ENCODE results near the gene ARHGEF39.

The ARHGEF39 gene

DNA sequence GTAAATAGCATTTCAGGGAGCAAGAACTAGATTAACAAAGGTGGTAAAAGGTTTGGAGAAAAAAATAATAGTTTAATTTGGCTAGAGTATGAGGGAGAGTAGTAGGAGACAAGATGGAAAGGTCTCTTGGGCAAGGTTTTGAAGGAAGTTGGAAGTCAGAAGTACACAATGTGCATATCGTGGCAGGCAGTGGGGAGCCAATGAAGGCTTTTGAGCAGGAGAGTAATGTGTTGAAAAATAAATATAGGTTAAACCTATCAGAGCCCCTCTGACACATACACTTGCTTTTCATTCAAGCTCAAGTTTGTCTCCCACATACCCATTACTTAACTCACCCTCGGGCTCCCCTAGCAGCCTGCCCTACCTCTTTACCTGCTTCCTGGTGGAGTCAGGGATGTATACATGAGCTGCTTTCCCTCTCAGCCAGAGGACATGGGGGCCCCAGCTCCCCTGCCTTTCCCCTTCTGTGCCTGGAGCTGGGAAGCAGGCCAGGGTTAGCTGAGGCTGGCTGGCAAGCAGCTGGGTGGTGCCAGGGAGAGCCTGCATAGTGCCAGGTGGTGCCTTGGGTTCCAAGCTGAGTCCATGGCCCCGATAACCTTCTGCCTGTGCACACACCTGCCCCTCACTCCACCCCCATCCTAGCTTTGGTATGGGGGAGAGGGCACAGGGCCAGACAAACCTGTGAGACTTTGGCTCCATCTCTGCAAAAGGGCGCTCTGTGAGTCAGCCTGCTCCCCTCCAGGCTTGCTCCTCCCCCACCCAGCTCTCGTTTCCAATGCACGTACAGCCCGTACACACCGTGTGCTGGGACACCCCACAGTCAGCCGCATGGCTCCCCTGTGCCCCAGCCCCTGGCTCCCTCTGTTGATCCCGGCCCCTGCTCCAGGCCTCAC is 8.4 kb upstream of the ARHGEF39 start, which contains the start of gene CA9:
TSS of gene CA9 (plus strand) at position 797 of the 893 bp plus-strand sequence. CDS start at position 829, 32 bp downstream.
- ATAC-seq (peak; percentile 57), DNase-seq (no peak)
- H3K27me3 Mint-ChIP-seq: peaks cover 11% of the 10 kb centered on the region
- no peak within 1 kb of the TSS for H3K27ac Mint-ChIP-seq
- H3K36me3 Mint-ChIP-seq (ENCODE audit: low read depth): no peaks in the 10 kb centered on the region
- H3K9me3 Mint-ChIP-seq: no peaks in the 10 kb centered on the region
- peaks cover 12% of the 10 kb centered on the region for H3K4me1 Mint-ChIP-seq
- peak within 1 kb of the TSS; percentile 55 for H3K4me3 Mint-ChIP-seq

GRCh38 chr9:35669331-35670145 is 4.5 kb upstream of the ARHGEF39 start:
- no peak for DNase-seq
- Mint-ChIP-seq H3K4me3 (no peak overlapping the region), H3K27me3 (peaks cover 5% of the 10 kb centered on the region), H3K4me1 (peaks cover 13% of the 10 kb centered on the region), H3K27ac (no peak overlapping the region), H3K9me3 (no peaks in the 10 kb centered on the region), H3K36me3 (ENCODE audit: low read depth) (no peaks in the 10 kb centered on the region)
- no peak for ATAC-seq

GRCh38 chr9:35667939-35668338 is 2.9 kb upstream of the ARHGEF39 start:
- H3K27me3 Mint-ChIP-seq: peaks cover 2% of the 10 kb centered on the region
- no peaks in the 10 kb centered on the region for H3K36me3 Mint-ChIP-seq (ENCODE audit: low read depth)
- no peak for ATAC-seq
- peak overlapping the region; percentile 39 for H3K27ac Mint-ChIP-seq
- DNase-seq: no peak
- H3K4me3 Mint-ChIP-seq: no peak overlapping the region
- H3K4me1 Mint-ChIP-seq: peaks cover 23% of the 10 kb centered on the region
- H3K9me3 Mint-ChIP-seq: no peaks in the 10 kb centered on the region

GRCh38 chr9:35666549-35666948 is 1.6 kb upstream of the ARHGEF39 start:
- no peak overlapping the region for H3K27ac Mint-ChIP-seq
- peaks cover 37% of the 10 kb centered on the region for H3K4me1 Mint-ChIP-seq
- no peak for DNase-seq
- peaks cover 2% of the 10 kb centered on the region for H3K27me3 Mint-ChIP-seq
- H3K9me3 Mint-ChIP-seq: no peaks in the 10 kb centered on the region
- H3K4me3 Mint-ChIP-seq: no peak overlapping the region
- H3K36me3 Mint-ChIP-seq (ENCODE audit: low read depth): peaks cover 11% of the 10 kb centered on the region
- no peak for ATAC-seq

GRCh38 chr9:35666045-35666444 is 1.1 kb upstream of the ARHGEF39 start:
- Mint-ChIP-seq H3K4me3 (peak overlapping the region; percentile 81), H3K36me3 (ENCODE audit: low read depth) (peaks cover 14% of the 10 kb centered on the region), H3K9me3 (no peaks in the 10 kb centered on the region), H3K27me3 (peaks cover 2% of the 10 kb centered on the region), H3K4me1 (peaks cover 40% of the 10 kb centered on the region), H3K27ac (no peak overlapping the region)
- no peak for ATAC-seq
- DNase-seq: no peak

- peak overlapping the region; percentile 81 for H3K4me3 Mint-ChIP-seq
- no peak for DNase-seq
- H3K4me1 Mint-ChIP-seq: peaks cover 46% of the 10 kb centered on the region
- peaks cover 2% of the 10 kb centered on the region for H3K27me3 Mint-ChIP-seq
- no peaks in the 10 kb centered on the region for H3K9me3 Mint-ChIP-seq
- peak overlapping the region; percentile 63 for H3K27ac Mint-ChIP-seq
- no peak for ATAC-seq
- H3K36me3 Mint-ChIP-seq (ENCODE audit: low read depth): peaks cover 20% of the 10 kb centered on the region
Observed at GRCh38 chr9:35665471-35665818, 450 bp upstream of the ARHGEF39 start.

DNA sequence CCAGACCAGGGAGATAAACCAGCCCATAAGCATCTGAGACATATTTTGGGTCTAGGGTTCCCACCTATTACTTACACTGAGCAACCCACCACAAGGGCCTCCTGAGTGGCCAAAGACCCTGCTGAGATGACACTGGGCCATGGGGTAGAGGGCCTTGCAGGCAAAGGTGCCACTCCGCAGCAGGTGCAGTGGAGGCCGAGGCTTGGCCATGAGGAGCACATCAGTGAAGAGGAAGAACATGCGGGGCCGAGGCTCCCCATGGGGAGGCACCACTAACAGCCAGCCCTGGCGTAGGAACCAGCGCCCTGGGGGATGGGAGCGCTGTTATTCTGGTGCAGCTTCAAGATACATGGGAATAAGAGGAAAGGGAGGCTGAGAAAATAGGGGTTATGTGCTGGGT is 2.6 kb downstream of the ARHGEF39 start:
- Mint-ChIP-seq H3K36me3 (ENCODE audit: low read depth) (peaks cover 35% of the 10 kb centered on the region), H3K9me3 (peaks cover 4% of the 10 kb centered on the region), H3K4me3 (no peak overlapping the region), H3K27me3 (peaks cover 6% of the 10 kb centered on the region), H3K27ac (no peak overlapping the region), H3K4me1 (peaks cover 69% of the 10 kb centered on the region)
- no peak for ATAC-seq
- DNase-seq: no peak

GRCh38 chr9:35661756-35662350 is 3.1 kb downstream of the ARHGEF39 start:
- DNase-seq (no peak), ATAC-seq (no peak)
- Mint-ChIP-seq H3K27ac (peak overlapping the region; percentile 60), H3K36me3 (ENCODE audit: low read depth) (peaks cover 35% of the 10 kb centered on the region), H3K9me3 (peaks cover 4% of the 10 kb centered on the region), H3K4me1 (peaks cover 74% of the 10 kb centered on the region), H3K27me3 (peaks cover 6% of the 10 kb centered on the region), H3K4me3 (no peak overlapping the region)

- Mint-ChIP-seq H3K27ac (no peak overlapping the region), H3K9me3 (peaks cover 4% of the 10 kb centered on the region), H3K27me3 (peaks cover 5% of the 10 kb centered on the region), H3K4me3 (no peak overlapping the region), H3K4me1 (peaks cover 83% of the 10 kb centered on the region), H3K36me3 (ENCODE audit: low read depth) (peaks cover 35% of the 10 kb centered on the region)
- no peak for DNase-seq
- ATAC-seq: no peak
Observed at GRCh38 chr9:35660966-35661415, 4.0 kb downstream of the ARHGEF39 start.

DNA sequence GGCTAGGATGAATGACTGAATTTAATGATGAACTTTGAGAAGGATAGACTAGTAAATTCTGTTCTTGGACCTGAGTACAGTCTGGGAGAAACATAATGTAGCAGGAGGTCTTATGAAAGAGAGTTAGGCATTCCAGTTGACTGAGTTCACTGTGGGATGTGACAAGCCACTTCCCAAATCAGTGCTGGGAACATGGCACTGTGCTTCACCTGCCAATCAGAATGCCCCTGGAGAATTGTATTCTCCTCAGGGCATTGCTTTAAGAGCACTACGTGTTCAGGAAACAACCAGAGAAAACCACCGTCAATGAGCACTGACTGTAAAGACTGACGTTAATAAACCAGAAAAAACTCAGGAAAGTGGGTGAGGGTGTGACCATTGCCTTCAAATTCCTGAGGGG is 5.7 kb downstream of the ARHGEF39 start:
- Mint-ChIP-seq H3K4me3 (peak overlapping the region; percentile 86), H3K36me3 (ENCODE audit: low read depth) (peaks cover 35% of the 10 kb centered on the region), H3K27ac (peak overlapping the region; percentile 100), H3K4me1 (peaks cover 76% of the 10 kb centered on the region), H3K9me3 (peaks cover 4% of the 10 kb centered on the region), H3K27me3 (peaks cover 5% of the 10 kb centered on the region)
- ATAC-seq (no peak), DNase-seq (no peak)

DNA sequence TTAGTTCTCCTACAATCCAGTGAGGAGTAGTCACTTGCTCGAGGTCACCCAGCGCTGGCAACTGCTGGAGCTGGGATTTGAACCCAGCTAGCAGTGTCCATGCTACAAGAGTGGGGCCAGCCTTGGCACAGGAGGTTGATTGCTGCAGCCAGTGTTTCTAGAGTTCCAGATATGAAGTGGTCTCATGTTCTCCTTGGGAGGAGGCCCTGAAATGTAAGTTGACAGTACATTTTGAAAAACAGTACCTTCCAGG is 6.1 kb downstream of the ARHGEF39 start:
- Mint-ChIP-seq H3K36me3 (ENCODE audit: low read depth) (peaks cover 35% of the 10 kb centered on the region), H3K9me3 (peaks cover 4% of the 10 kb centered on the region), H3K4me1 (peaks cover 72% of the 10 kb centered on the region), H3K27me3 (peaks cover 5% of the 10 kb centered on the region), H3K4me3 (peak overlapping the region; percentile 86), H3K27ac (peak overlapping the region; percentile 100)
- ATAC-seq (no peak), DNase-seq (no peak)

DNA sequence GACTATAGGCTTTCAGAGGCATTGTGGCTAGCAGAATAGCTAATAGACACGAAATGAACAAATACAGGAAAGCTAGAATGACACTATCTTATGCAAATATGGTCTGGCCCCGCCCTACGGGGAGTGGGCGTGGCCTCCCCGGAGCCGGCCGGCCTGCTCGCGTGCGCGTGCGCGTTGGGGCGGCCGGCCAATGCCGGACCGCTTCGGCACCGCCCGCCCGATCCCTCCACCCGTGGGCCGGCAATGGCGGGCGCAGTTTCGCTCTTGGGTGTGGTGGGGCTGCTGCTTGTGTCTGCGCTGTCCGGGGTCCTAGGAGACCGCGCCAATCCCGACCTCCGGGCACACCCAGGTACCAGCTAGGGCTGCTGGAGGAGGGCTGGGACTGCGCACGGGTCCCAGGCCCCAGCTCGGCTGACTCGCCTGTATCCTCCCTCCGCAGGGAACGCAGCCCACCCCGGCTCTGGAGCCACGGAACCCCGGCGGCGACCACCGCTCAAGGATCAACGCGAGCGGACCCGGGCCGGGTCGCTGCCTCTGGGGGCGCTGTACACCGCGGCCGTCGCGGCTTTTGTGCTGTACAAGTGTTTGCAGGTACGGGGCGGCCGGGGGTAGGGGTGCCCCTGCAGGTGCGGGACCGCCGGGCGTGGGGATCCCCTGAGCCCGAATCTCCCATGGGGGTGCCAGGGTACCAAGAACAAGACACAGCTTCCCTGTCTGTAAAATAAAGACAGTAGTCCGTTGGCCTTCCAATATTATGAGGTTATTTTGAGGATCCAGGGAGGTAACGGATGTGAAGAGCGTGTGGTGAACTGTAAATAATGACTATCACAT is 6.6 kb downstream of the ARHGEF39 start, which contains the start of gene CCDC107:
TSS of gene CCDC107 (plus strand) at position 156 of the 831 bp plus-strand sequence. CDS start at position 244, 88 bp downstream.
- Mint-ChIP-seq H3K4me3 (peak within 1 kb of the TSS; percentile 86), H3K27ac (peak within 1 kb of the TSS; percentile 100), H3K9me3 (peaks cover 4% of the 10 kb centered on the region), H3K27me3 (peaks cover 5% of the 10 kb centered on the region), H3K36me3 (ENCODE audit: low read depth) (peaks cover 35% of the 10 kb centered on the region), H3K4me1 (peaks cover 67% of the 10 kb centered on the region)
- ATAC-seq (peak; percentile 57), DNase-seq (peak; percentile 86)

GRCh38 chr9:35657546-35658136 is 7.4 kb downstream of the ARHGEF39 start, which contains the start of gene RMRP:
Gene RMRP, minus strand, starts transcription at chr9:35658019.
- DNase-seq (peak; percentile 97), ATAC-seq (peak; percentile 97)
- Mint-ChIP-seq H3K27me3 (peaks cover 5% of the 10 kb centered on the region), H3K36me3 (ENCODE audit: low read depth) (peaks cover 34% of the 10 kb centered on the region), H3K4me3 (peak within 1 kb of the TSS; percentile 86), H3K9me3 (peaks cover 4% of the 10 kb centered on the region), H3K27ac (peak within 1 kb of the TSS; percentile 100), H3K4me1 (peaks cover 60% of the 10 kb centered on the region)
